Epidermal melanocyte (primary cell): ENCODE data around the gene PRSS57.

Experiments
- DNase-seq: peaks from one replicate; pipeline ENCODE4 v3.0.0; 2011; ENCODE audit warnings: low spot score; ENCODE audit not compliant: insufficient read length

The PRSS57 gene

GRCh38 chr19:652467-653389, 42.5 kb downstream of the PRSS57 start:
- DNase-seq: no peak

DNA sequence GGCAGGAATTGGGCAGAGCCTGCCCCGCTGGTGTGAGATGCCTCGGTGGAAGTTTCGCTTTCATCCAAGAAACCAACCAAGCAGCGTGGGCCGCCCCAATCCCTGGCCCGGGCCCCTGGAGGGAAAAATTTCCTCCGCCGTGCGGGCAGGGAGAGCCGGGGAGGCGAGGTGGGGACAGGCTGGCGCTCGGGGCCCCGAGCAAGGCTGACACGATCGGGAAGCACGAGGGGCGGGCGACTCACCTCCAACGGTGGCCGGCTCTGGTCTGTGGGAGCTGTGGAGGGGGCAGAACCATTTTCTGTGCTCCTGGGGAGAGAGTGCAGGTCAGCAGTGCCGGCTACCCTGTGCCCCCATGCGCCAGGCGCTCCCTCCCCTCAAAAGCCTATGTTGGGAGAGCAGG, 43.3 kb downstream of the PRSS57 start:
- no peak for DNase-seq

DNA sequence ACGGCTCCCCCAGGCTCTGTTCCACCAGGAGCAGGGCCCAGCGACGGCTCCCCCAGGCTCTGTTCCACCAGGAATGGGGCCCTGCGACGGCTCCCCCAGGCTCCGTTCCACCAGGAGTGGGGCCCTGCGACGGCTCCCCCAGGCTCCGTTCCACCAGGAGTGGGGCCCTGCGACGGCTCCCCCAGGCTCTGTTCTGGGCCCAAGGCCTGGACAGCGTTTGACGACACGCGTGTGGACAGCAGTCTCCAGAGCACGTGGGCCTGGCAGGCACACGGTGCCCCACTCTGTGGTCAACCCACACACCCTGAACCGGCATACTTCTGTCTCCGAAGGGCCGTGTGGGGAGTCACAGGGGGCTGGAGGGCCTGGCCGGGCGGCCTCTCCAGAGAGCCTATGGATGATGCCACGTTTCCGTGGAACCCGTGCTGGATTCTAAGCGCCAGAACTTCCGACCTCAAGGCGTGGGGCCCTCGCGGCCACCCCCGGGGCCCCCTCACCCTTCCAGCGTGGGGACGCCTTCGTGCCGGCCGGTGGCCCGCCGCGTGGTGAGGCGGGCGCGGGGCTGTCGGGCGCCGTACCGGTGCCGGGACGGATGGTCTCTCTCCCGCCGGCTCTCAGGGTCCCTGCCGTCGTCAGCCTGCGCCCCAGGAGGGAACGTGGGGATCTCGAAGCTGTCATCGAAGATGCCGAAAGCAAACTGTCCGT, 44.0 kb downstream of the PRSS57 start:
- DNase-seq: no peak

- DNase-seq: no peak
These were observed 45.1 kb downstream of the PRSS57 start for GRCh38 chr19:650121-650520.

- DNase-seq: no peak
These were observed 46.1 kb downstream of the PRSS57 start for GRCh38 chr19:648904-649801.

- no peak for DNase-seq
These were observed 46.9 kb downstream of the PRSS57 start for GRCh38 chr19:648305-648704.

- no peak for DNase-seq
These were observed 47.5 kb downstream of the PRSS57 start for GRCh38 chr19:647566-648284.

GRCh38 chr19:646779-647565, 48.3 kb downstream of the PRSS57 start:
- DNase-seq: no peak

DNA sequence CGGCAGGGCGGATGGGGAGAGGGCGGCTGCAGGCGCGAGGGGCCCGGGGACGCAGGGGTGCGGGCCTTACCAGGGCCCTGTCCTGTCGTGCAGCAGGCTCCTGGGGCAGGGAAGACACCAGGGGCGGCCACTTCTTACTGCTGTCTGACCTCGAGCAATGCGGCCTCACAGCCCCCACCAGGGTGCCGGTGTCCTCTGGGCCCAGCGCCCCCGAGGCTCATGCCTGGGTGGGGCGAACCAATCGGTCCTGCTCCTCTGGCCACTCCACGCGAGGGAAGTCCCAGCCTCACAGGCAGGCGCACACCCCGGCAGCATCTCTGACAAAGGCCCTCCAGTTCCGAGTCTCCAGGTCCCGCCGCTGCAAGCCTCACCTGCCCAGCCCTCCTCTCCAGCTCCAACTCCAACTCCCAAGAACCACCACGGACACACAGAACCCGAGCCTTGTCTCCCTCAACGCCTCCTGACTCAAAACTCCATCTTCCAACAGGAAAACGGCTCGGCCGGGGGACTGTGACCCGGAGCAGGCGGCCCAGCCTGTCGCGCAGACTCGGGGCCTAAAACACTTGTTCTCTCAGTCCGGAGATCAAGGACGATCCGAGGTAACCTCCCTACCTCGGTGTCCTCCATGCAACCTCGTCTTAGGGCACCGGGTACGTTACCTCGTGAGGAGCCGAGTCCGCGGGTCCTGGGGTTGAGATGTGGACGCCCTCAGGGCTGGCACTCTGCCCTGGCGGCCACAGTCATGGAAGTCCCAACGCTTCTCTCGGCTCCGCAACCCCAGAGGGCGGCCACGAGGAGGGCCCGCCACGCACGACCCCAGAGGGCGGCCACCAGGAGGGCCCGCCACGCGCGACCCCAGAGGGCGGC, 49.1 kb downstream of the PRSS57 start:
- no peak for DNase-seq

DNA sequence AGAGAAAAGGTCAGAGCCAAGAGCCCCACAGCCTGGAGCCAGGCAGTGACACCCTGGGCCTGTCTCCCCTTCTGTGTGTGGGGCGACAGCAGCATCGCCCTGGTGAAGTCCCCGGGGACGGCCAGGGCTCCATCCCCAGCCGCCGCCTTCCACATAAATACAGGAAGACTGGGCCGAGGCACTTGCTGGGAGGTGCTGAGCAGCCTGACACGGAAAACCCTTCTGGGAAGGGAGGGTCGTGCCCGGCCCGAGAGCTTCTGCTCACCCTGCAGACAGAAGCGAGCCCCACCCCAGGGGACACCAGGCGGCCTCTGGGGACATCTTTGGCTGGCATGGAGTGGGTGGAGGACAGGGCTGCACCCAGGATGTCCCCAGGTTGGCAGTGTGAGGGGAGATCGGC, 50.5 kb downstream of the PRSS57 start:
- no peak for DNase-seq

DNA sequence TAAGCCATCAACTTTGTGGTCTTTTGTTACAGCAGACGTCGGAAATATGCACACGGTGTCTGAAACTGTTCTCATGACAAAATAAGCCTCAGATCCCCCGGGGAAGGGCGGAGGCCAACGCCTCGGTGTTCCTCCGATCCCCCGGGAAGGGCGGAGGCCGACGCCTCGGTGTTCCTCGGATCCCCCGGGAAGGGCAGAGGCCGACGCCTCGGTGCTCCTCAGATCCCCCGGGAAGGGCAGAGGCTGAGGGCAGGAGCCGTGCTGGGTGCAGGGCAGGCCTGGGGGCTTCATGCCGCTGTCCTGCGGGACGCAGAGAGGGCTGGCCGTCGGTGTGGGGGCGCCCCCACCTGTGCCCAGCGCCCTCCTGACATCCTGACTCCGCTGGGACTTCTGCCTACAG, 50.9 kb downstream of the PRSS57 start:
- DNase-seq: no peak

DNA sequence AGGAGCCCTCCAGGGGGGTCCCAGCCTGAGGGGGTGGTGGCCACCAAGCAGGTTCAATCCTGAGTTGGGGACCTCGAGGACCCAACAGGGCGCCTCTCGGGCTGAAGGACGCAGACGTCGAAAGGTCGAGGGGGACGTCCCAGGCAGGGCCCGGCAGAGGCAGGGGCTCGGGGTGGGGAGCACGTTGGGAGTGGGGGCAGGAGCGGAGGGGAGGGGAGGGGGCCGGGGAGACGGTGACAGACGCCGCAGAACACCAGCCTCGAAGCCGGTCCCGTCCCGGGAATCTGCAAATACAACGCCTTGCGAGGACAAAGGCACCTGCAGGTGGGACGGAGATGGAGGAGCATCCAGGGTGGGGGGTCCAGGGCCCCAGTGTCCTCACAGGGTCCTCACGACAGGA, 51.5 kb downstream of the PRSS57 start:
- no peak for DNase-seq

DNA sequence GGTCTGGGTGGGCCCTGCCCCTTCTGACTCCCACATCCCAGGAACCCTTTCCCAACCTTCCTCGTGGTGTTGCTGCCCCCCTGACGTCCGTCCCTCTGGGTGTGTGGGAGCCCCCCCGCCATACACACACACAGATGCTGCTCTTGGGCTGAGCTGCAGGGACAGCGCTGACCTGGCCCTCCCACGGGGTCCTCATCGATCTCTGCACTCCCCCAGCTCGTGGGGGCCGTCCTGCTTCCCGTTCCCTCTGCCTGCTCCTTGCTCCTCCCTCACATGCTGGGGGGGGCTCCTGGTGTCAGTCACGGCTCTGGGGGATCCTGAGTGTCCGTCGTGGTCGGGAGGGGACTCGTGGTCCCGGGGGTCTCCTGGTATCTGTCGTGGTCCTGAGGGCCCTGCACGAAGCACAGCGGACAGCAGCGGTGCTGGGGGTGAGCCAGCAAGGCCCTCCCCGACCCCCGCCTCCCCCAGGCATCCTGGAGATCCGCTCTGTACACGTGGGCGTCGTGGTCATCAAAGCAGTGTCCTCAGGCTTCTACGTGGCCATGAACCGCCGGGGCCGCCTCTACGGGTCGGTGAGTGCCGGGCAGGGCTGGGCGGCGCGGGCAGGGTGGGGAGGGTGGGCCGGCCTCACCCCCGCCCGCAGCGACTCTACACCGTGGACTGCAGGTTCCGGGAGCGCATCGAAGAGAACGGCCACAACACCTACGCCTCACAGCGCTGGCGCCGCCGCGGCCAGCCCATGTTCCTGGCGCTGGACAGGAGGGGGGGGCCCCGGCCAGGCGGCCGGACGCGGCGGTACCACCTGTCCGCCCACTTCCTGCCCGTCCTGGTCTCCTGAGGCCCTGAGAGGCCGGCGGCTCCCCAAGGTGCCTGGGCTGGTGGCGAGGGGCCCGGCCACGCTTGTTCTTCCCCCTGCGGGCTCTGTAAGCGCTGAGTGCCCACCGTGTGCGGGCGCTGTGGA, 52.2 kb downstream of the PRSS57 start:
- DNase-seq: no peak

DNA sequence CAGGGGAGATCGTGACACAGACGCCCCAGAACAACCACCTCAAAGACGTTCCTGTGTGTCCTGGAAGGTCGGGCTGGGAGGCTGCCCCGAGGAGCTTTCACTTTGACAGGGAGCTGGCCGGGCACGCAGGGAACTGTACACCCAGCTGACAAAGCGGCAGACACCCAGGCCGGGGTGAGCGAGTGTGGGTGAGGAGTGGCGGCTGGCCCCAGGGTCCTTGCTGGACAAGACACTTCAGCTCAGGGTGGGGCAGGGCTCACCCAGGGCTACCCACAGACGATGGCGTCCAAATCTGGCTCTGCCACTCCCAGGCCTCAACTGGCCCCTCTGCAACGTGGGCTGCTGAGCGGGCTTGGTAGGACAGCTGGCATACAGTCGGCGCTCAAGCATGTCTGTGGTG, 53.5 kb downstream of the PRSS57 start:
- no peak for DNase-seq

- no peak for DNase-seq
These were observed 54.6 kb downstream of the PRSS57 start for GRCh38 chr19:640606-641189.

- no peak for DNase-seq
These were observed 55.1 kb downstream of the PRSS57 start for GRCh38 chr19:640161-640558.

GRCh38 chr19:639253-640160, 55.7 kb downstream of the PRSS57 start, which contains the start of gene FGF22:
TSS of gene FGF22 (plus strand) at chr19:639879. CDS start at chr19:639926, 47 bp downstream.
- DNase-seq: peak; percentile 97
